Measurements from ENCODE around the gene MGLL.

Gene MGLL

GRCh38 chr3:127781411-127782001 is 40.8 kb downstream of the MGLL start:
- no peak overlapping the region for H3K4me3 ChIP-seq (IDR thresholded peaks at IDR 0.05; ENCODE audit: insufficient read depth, low read depth, low read length)
- no peaks in the 10 kb centered on the region for H3K27me3 ChIP-seq (ENCODE audit: insufficient read depth, low read depth)
- H4K20me1 ChIP-seq (ENCODE audit: insufficient read depth): no peaks in the 10 kb centered on the region
- no peak overlapping the region for H3K4me2 ChIP-seq
- no peak overlapping the region for H2AFZ ChIP-seq (ENCODE audit: low read depth)
- H3K9ac ChIP-seq: no peak overlapping the region
- H3K36me3 ChIP-seq (ENCODE audit: insufficient read depth): no peaks in the 10 kb centered on the region
- no peaks in the 10 kb centered on the region for H3K79me2 ChIP-seq (ENCODE audit: insufficient read depth, low read depth)
- H3K4me1 ChIP-seq (ENCODE audit: low read depth, poor library complexity, severe bottlenecking): no peaks in the 10 kb centered on the region
- no peak overlapping the region for H3K27ac ChIP-seq
- TF ChIP-seq CTCF (conservative IDR thresholded peaks at IDR 0.05; ENCODE audit: low read depth, low read length): no peak

GRCh38 chr3:127780536-127781400 is 41.5 kb downstream of the MGLL start:
- H3K36me3 ChIP-seq (ENCODE audit: insufficient read depth): no peaks in the 10 kb centered on the region
- no peaks in the 10 kb centered on the region for H3K4me1 ChIP-seq (ENCODE audit: low read depth, poor library complexity, severe bottlenecking)
- no peaks in the 10 kb centered on the region for H3K79me2 ChIP-seq (ENCODE audit: insufficient read depth, low read depth)
- H3K27me3 ChIP-seq (ENCODE audit: insufficient read depth, low read depth): no peaks in the 10 kb centered on the region
- no peak overlapping the region for H3K4me3 ChIP-seq (IDR thresholded peaks at IDR 0.05; ENCODE audit: insufficient read depth, low read depth, low read length)
- H3K9ac ChIP-seq: no peak overlapping the region
- H3K4me2 ChIP-seq: no peak overlapping the region
- H4K20me1 ChIP-seq (ENCODE audit: insufficient read depth): no peaks in the 10 kb centered on the region
- TF ChIP-seq CTCF (conservative IDR thresholded peaks at IDR 0.05; ENCODE audit: low read depth, low read length): no peak
- no peak overlapping the region for H3K27ac ChIP-seq
- no peak overlapping the region for H2AFZ ChIP-seq (ENCODE audit: low read depth)

- Histone ChIP-seq H3K36me3 (ENCODE audit: insufficient read depth) (no peaks in the 10 kb centered on the region), H3K79me2 (ENCODE audit: insufficient read depth, low read depth) (no peaks in the 10 kb centered on the region), H2AFZ (ENCODE audit: low read depth) (no peak overlapping the region), H3K9ac (no peak overlapping the region), H3K4me3 (IDR thresholded peaks at IDR 0.05; ENCODE audit: insufficient read depth, low read depth, low read length) (no peak overlapping the region), H4K20me1 (ENCODE audit: insufficient read depth) (no peaks in the 10 kb centered on the region), H3K27me3 (ENCODE audit: insufficient read depth, low read depth) (no peaks in the 10 kb centered on the region), H3K27ac (no peak overlapping the region), H3K4me1 (ENCODE audit: low read depth, poor library complexity, severe bottlenecking) (no peaks in the 10 kb centered on the region), H3K4me2 (no peak overlapping the region)
- no peak for TF ChIP-seq CTCF (conservative IDR thresholded peaks at IDR 0.05; ENCODE audit: low read depth, low read length)
These were observed 42.6 kb downstream of the MGLL start for GRCh38 chr3:127779747-127780146.

GRCh38 chr3:127777921-127778656 is 44.2 kb downstream of the MGLL start:
- Histone ChIP-seq H3K27ac (no peak overlapping the region), H3K4me1 (ENCODE audit: low read depth, poor library complexity, severe bottlenecking) (no peaks in the 10 kb centered on the region), H3K27me3 (ENCODE audit: insufficient read depth, low read depth) (no peaks in the 10 kb centered on the region), H3K36me3 (ENCODE audit: insufficient read depth) (no peaks in the 10 kb centered on the region), H3K4me3 (IDR thresholded peaks at IDR 0.05; ENCODE audit: insufficient read depth, low read depth, low read length) (no peak overlapping the region), H3K9ac (no peak overlapping the region), H3K79me2 (ENCODE audit: insufficient read depth, low read depth) (no peaks in the 10 kb centered on the region), H2AFZ (ENCODE audit: low read depth) (no peak overlapping the region), H3K4me2 (no peak overlapping the region), H4K20me1 (ENCODE audit: insufficient read depth) (no peaks in the 10 kb centered on the region)
- no peak for TF ChIP-seq CTCF (conservative IDR thresholded peaks at IDR 0.05; ENCODE audit: low read depth, low read length)

Measured in KMS-11 (cell line).